ENCODE measurements around the gene RPS6KC1.

DNA sequence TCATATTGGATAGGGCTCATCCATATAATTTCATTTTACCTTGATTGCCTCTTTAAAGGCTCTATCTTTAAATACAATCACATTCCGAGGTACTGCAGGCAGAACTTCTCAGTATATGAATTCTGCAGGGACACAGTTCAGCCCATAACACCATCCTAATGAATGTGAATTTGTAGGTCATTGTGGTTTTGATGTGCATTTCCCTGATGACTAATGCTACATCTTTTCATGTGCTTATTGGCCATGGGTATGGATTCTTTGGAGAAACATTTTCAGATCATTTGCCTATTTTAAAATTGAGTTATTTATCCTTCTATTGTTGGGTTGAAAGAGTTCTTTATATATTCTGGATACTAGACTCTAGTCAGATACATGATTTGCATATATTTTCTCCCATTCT lies 9.6 kb upstream of the RPS6KC1 start:
- TF ChIP-seq, protein P1, sequence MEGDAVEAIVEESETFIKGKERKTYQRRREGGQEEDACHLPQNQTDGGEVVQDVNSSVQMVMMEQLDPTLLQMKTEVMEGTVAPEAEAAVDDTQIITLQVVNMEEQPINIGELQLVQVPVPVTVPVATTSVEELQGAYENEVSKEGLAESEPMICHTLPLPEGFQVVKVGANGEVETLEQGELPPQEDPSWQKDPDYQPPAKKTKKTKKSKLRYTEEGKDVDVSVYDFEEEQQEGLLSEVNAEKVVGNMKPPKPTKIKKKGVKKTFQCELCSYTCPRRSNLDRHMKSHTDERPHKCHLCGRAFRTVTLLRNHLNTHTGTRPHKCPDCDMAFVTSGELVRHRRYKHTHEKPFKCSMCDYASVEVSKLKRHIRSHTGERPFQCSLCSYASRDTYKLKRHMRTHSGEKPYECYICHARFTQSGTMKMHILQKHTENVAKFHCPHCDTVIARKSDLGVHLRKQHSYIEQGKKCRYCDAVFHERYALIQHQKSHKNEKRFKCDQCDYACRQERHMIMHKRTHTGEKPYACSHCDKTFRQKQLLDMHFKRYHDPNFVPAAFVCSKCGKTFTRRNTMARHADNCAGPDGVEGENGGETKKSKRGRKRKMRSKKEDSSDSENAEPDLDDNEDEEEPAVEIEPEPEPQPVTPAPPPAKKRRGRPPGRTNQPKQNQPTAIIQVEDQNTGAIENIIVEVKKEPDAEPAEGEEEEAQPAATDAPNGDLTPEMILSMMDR (conservative IDR thresholded peaks at IDR 0.05; ENCODE audit: low read length) = no peak
- no peak for TF ChIP-seq EZH2phosphoT487 (IDR thresholded peaks at IDR 0.05; ENCODE audit: borderline replicate concordance)

All from Loucy (cell line).